ENCODE measurements around the gene PUDP.

DNA sequence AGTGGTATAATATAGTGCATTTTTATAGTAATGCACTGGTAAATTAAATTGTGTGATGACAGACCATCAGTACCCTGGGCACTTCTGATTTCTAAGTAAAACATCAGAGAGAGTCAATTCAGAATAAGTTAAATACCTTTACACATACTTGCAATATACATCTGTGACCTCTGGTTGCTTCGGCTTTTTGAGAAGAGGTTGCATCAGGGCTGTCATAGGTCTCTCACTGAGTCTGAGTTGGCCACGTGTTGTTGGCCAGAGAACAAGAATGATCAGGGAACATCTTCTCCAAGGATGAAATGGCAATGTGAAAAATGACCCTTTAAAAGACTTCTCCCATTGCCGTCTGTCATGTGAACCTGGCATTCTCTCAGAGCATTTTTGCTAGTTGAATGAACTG is 36.9 kb upstream of the PUDP start:
- TF ChIP-seq CTCF (IDR thresholded peaks at IDR 0.05) (no peak), POLR2A (IDR thresholded peaks at IDR 0.05) (no peak)

Data from Peyer's patch (tissue), 4 donors.